GM21737 (cell line): Measurements from ENCODE around the gene M1AP.
A peak's percentile ranks its signal among the peaks of the same experiment; 100 is the strongest.

ENCODE experiments used
- ATAC-seq: cut with Tn5 transposase; IDR thresholded peaks from one replicate; pipeline ENCODE4 v1.9.1; 2021; ENCODE audit warnings: mild to moderate bottlenecking, moderate library complexity; ENCODE audit not compliant: unreplicated experiment

M1AP gene

GRCh38 chr2:74528600-74529356 is 119.4 kb downstream of the M1AP start:
- peak; percentile 5 for ATAC-seq

DNA sequence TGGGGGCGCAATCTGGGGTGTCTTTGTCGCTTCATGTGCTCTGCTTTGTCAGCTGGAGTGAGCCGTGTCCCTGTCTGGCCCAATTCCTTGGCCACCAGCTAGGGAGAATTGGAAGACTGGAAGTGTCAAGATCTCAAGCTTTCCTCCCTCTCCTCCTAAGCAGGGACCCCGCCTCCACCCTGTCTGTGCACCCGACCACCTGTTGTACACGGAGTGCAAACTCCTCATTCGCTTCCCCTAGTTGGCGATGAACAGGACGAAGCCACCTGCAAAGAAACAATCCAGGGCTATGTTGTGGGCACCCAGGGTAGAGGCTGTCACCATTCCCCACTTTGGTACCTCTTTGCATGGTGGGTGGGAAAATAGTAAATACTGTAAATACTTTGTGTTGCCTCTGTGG is 120.4 kb downstream of the M1AP start:
- no peak for ATAC-seq

DNA sequence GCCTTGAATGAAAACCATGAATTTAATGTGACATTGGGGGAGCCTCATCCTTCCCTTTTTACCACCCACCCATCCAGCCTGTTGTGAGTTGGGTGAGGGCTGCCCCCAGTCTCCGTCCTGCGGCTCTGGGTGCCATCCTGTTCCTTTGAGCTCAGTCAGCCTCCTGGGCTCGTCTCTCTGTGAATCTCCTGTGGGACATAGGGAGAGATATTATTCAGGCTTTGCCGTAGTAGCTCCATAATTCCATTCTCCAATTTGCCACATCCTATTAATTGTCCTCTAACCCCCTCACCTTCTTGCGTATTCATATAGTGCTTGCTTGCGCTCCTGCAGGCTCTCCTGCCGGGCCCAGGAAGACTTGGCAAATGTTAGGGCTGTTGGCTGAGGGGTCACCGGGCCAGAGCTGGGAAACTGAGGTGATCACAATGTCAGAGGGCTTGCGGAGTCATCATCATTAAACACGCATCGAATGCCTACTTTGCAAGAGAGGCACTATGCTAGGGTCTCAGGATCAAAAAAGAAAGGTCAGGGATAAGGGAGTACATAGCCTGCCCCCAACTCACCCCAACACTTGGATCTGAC is 121.4 kb downstream of the M1AP start:
- ATAC-seq, result no peak

DNA sequence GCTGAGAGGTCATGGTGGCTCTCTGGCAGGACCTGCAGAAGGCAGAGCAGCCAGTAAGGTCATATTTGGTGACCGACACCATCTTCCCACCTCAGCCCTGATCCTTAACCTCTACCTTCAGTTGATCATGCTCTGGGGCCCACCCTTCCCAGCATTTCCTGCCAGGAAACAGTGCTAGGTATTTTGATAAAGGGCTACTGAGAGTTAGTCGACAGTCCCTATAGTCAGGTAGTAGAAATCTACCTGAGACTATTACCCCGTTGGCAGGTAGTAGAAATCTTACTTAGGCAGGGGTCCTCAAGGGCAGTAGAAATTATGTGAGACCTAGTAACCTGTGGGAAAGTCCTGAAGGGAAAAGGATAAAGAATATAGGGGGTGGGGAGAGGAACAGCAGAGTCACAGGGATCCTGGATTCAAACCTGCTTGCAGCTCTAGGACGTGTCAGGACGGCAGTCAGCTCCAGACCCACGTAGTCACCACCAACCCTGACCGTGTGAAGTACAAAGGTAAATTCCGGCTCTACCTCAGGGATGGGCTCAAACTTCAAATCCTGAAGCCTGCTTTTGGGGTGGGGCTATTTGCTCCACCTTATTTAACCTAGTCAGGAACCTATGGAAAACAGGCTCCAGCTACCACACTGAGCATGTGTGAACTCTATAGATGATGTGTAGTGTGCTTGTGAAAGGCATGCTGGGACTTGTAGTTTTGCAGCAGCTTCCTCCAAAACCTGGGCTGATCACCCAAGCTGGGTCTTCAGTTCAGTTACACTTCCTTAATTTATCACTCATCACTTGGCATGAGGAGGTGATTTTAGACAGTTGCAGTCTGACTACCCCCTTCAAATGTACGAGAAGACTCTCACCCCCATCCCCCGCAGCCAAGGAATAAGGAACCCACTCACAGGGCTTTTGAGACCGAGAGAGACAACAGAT is 122.1 kb downstream of the M1AP start, which contains the start of gene DQX1:
Gene DQX1, minus strand, starts transcription at position 515 of the 932 bp plus-strand sequence. Its CDS starts 502 bp downstream, at position 13.
- no peak for ATAC-seq

GRCh38 chr2:74524955-74525716 is 123.0 kb downstream of the M1AP start:
- ATAC-seq, result no peak

DNA sequence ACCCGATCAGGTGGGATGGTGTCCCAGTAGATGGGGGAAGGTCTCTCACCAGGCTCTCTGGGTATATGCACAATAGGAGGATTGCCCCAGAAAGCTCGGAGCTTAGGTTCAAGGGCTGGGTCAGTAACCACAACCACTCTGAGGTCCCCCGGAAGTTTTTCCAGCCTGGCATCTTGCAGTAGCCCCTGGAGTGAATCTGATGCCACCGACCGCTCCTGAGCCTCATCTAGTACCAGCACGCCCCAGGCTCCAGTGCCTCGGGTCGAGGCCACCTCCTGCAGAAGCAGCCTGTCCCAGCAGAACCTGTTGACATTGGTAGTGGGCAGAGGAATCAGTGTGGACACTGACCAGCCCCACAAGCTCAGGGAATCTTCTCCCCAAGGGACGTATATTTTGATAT is 124.1 kb downstream of the M1AP start:
- no peak for ATAC-seq

GRCh38 chr2:74522516-74522915 is 125.6 kb downstream of the M1AP start:
- no peak for ATAC-seq

GRCh38 chr2:74516650-74517049 is 131.5 kb downstream of the M1AP start:
- ATAC-seq, result no peak

DNA sequence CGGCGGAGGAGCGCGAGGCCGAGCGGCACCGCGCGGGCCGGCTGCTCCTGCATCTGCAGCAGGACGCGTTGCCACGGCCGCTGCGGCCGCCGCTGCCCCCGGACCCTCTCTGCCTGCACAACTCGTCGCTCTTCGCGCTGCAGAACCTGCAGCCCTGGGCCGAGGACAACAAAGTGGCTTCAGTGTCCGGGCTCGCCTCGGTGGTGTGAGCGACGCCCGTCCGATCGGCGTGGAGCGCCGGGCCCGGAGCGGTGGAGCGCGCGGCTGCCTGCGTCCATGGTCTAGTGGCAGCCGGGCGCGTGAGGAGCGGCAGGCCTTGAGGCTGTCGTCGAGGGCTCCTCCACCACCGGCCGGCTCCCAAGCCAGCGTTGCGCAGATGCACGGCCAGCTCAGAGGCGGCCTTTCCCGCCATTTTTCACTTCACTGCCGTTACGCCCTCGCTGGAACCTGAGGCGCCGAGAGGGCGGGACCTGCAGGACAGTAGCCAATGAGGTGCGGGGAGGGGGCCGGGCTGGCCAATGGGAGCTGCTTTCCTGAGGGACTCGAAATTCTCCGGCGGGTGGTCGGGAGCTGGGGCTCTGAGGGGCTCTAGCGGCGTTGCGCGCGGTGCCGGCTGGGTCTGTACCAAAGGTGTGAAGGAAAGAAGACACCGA is 132.0 kb downstream of the M1AP start:
- peak; percentile 54 for ATAC-seq

DNA sequence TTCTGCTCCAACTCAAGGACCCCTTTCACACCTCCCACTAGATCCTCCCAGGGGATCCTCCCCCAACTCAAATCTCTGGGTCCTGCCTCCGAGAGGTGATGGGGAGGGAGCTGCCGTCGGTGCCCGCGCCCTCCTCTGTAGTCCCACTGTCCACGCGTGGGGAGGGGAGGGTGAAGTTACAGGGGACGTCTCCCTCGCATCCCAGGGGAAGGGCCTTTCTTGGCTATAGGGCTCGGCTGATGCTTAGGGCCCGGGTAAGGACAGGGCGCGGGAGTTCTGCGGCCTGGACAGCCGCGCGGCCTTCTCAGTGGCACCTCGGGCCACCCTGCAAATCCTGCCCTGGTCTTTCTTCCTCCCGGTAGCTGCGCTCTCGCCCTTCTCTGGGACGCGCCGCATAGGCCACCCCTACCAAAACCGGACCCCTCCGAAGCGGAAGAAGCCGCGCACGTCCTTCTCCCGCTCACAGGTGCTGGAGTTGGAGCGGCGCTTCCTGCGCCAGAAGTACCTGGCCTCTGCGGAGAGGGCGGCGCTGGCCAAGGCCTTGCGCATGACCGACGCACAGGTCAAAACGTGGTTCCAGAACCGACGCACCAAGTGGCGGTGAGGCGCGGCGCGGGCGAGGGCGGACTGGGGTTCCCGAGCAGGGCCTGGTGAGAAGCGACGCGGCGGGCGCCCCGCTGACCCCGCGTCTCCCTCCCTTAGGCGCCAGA is 132.7 kb downstream of the M1AP start:
- ATAC-seq, result no peak

DNA sequence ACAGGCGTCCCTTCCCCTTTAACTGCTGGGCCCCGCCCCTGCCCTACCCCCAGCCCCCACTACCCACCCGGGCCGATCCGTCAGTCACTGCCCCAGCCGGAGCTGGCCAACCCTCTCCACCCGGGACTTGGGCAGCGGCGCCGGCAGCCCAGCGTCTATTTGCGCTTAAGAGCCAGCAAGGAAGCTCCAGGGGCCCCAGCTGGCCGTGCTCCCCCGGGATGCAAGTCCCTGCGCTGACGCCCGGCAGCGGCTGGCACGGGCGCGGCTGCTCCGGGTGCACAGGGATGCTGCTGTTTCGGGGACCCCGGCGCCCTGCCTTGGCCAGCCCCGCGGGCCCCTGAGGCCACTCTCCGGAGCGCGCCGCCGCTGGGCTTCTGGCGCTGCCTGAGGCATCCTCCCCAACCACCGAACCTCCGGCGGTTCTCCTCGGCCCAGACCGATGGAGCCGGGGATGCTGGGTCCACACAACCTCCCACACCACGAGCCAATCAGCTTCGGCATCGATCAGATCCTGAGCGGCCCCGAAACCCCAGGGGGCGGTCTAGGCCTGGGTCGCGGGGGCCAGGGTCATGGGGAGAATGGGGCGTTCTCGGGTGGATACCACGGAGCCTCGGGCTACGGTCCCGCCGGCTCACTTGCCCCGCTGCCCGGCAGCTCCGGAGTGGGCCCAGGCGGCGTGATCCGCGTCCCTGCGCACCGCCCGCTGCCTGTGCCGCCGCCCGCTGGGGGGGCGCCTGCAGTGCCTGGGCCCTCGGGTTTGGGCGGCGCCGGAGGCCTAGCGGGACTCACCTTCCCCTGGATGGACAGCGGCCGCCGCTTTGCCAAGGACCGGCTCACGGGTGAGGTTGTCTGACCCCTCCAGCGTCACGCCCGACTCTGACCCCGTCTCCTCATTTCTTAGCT is 133.5 kb downstream of the M1AP start, which contains the start of gene TLX2:
Gene TLX2, plus strand, starts transcription at position 83 of the 903 bp plus-strand sequence. Its CDS starts 357 bp downstream, at position 440.
- ATAC-seq, result no peak

GRCh38 chr2:74513605-74514367 is 134.3 kb downstream of the M1AP start:
- no peak for ATAC-seq

DNA sequence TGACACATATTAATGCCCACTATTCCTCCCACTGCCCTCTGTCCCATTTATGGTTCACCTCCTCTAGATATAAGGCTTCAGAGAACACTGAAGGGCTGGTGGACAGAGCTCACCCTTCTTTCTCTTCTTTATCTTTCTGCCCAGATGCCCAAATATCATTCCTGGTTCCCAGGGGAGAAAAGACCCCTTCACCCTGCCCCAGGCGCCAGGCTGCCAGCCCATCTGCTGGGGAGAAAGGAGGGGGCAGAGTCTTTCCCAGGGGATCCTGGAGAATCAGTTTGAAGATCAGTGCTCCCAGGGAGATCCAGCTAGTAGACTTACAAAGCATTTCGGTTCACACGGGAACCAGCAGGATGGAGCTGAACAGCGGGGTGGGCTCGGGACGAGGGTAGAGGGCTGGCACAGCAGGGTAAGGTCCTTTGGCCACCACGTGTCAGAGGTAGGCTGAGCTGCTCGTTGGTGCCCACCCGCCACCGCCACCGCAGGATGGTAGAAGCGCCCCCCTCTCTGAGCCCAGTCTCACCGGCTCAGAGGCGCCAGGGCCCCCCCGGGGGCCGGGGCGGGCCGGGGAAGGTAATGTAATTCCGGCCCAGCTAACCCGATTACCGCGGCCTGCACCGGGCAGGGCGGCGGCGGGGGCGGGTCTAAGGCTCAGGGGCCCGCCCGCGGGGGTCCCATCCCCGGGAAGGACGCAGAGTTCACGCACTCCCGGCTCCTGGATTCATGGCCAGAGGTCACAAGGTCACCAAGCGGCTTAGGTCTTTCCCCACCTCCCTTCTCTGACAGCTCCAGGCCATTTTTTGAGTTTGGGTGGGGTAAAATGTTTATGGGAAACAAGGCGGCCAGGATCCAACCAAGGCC is 135.2 kb downstream of the M1AP start:
- ATAC-seq, result no peak

GRCh38 chr2:74511104-74511989 is 136.8 kb downstream of the M1AP start:
- ATAC-seq, result no peak

DNA sequence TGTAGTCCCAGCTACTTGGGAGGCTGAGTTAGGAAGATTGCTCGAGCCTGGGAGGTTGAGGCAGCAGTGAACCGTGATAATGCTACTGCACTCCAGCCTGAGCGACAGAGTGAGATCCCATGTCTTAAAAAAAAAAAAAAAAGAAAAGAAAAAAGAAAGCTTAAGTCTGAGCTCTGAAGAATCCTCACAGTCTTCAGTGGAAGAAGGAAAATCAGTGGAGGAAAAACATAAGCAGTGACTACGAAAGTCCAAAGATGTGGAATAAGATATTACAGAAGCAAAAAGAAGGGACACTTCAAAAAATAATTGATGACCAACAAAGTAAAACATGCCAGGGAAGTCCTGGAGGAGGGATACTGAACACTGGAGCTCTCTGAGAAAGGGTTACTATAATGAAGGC is 137.9 kb downstream of the M1AP start:
- ATAC-seq, result no peak
